K562 (cell line): ENCODE results near the gene VPREB3. TPM values are rescaled to one million over a fixed set of nuclear protein-coding genes. Genes with fewer than 3 reads are reported as not detected.

Experiments
- ATAC-seq: fragments of 200-7000 bp; cut with Tn5 transposase; 3 replicates; pipeline ENCODE4 v1.9.1; 2020; ENCODE audit warnings: moderate library complexity
- BruUV-seq: library from RNA; stranded (reverse); fragments of 400-500 nt; replicated peaks from 2 replicates; lab custom pipeline; 2021; lab: Mats Ljungman, UMichigan
- CTCF ChIA-PET: fragments of 300-600 bp; formaldehyde crosslinking; extraction: SDS; loops from one replicate; lab custom pipeline; 2021; ENCODE audit warnings: low intra/inter-chr PET ratio; lab: Yijun Ruan, JAX
- POLR2A ChIA-PET: fragments of 300-600, 350-650 bp; sonication (Branson Sonifier 250); formaldehyde crosslinking; extraction: SDS; loops from one replicate; lab custom pipeline; 2021; ENCODE audit warnings: antibody characterized with exemption, inconsistent platforms; lab: Yijun Ruan, JAX
- DNase-seq, 4 experiments: peaks; one replicate each; pipeline versions ENCODE4 v3.0.0 to v3.0.0-alpha.2; 2011 to 2018; ENCODE audit warnings: low spot score in 3 of 4, mixed read lengths in 3 of 4; ENCODE audit errors: extremely low read depth in 1 of 4
- FAIRE-seq: peaks from 2 replicates; lab custom pipeline; 2011; peaks lifted over from hg19 to GRCh38; lab: Jason Lieb, UNC
- H2AFZ ChIP-seq: 2 replicates; pipeline ENCODE4 v1.6.0; 2011; ENCODE audit warnings: low read depth, low read length, control low read depth, inconsistent platforms
- H3K27ac ChIP-seq: fragments of 200-600 bp; 3 replicates; pipeline ENCODE4 v1.8.0; 2011; ENCODE audit warnings: low read depth, mild to moderate bottlenecking, control low read depth, inconsistent platforms, low read length, moderate library complexity, mixed read lengths; ENCODE audit errors: extremely low read depth
- H3K27me3 ChIP-seq, 2 experiments: fragments of 300-600 bp in 1 of 2; 2 replicates in 1 of 2; 3 replicates in 1 of 2; pipeline versions ENCODE4 v1.6.0 to v1.8.0; 2011; ENCODE audit warnings: inconsistent platforms in 2 of 2, low read length in 2 of 2, mild to moderate bottlenecking in 1 of 2, mixed read lengths in 1 of 2, moderate library complexity in 1 of 2; ENCODE audit not compliant: control insufficient read depth in 2 of 2, insufficient read depth in 2 of 2
- H3K36me3 ChIP-seq: fragments of 300-600 bp; 3 replicates; pipeline ENCODE4 v1.8.0; 2011; ENCODE audit warnings: mild to moderate bottlenecking, low read length, inconsistent platforms; ENCODE audit not compliant: control insufficient read depth, insufficient read depth
- H3K4me1 ChIP-seq, 2 experiments: fragments of 200-600 bp in 1 of 2; replicated peaks in 1 of 2; 2 replicates in 1 of 2; 3 replicates in 1 of 2; pipeline versions ENCODE4 v1.5.1 to v1.8.0; 2011; ENCODE audit warnings: inconsistent platforms in 2 of 2, low read length in 2 of 2, mild to moderate bottlenecking in 1 of 2, mixed read lengths in 1 of 2, moderate library complexity in 1 of 2; ENCODE audit not compliant: control insufficient read depth in 2 of 2, insufficient read depth in 2 of 2
- H3K4me2 ChIP-seq: 2 replicates; pipeline ENCODE4 v1.6.1; 2011; ENCODE audit warnings: low read length, control low read depth, inconsistent platforms, mixed read lengths; ENCODE audit not compliant: insufficient read depth
- H3K4me3 ChIP-seq: fragments of 200-600 bp; sonication (generic), shearing (Covaris generic); 2 replicates; pipeline ENCODE4 v1.5.1; 2016; ENCODE audit warnings: control low read depth, inconsistent platforms
- H3K79me2 ChIP-seq: fragments of 200-600 bp; 3 replicates; pipeline ENCODE4 v1.8.0; 2011; ENCODE audit warnings: low read length, inconsistent platforms; ENCODE audit not compliant: control insufficient read depth, insufficient read depth
- H3K9ac ChIP-seq, 2 experiments: 2 replicates each; pipeline versions ENCODE4 v1.6.0 to v1.6.1; 2011; ENCODE audit warnings: low read depth in 2 of 2, low read length in 2 of 2, control low read depth in 1 of 2, inconsistent platforms in 1 of 2, mild to moderate bottlenecking in 1 of 2, mixed read lengths in 1 of 2; ENCODE audit not compliant: insufficient read depth in 1 of 2
- H3K9me1 ChIP-seq: one replicate; pipeline ENCODE4 v1.6.0; 2011; ENCODE audit warnings: inconsistent platforms, mild to moderate bottlenecking, low read length, moderate library complexity; ENCODE audit not compliant: control insufficient read depth, insufficient read depth
- H3K9me3 ChIP-seq: replicated peaks from 2 replicates; pipeline ENCODE4 v1.5.1; 2011; ENCODE audit warnings: low read depth, low read length, inconsistent platforms; ENCODE audit not compliant: control insufficient read depth, insufficient read depth
- H4K20me1 ChIP-seq: replicated peaks from 2 replicates; pipeline ENCODE4 v1.6.1; 2011; ENCODE audit warnings: low read length, inconsistent platforms, mixed read lengths; ENCODE audit not compliant: control insufficient read depth, insufficient read depth
- ARID3B ChIP-seq: fragments of 250-450 bp; sonication (Bioruptor Pico); IDR thresholded peaks from 2 replicates; pipeline ENCODE4 v1.4.0; 2020; ENCODE audit warnings: borderline replicate concordance
- CREB1 ChIP-seq, 2 experiments: sonication (generic) in 1 of 2; formaldehyde crosslinking in 1 of 2; IDR thresholded peaks; 2 replicates each; pipeline versions ENCODE4 v1.6.1 to v1.8.0; 2012 to 2022; ENCODE audit warnings: inconsistent platforms in 1 of 2, mild to moderate bottlenecking in 1 of 2, missing genetic modification reagents in 1 of 2, moderate library complexity in 1 of 2
- E2F5 ChIP-seq: sonication (generic); formaldehyde crosslinking; IDR thresholded peaks from 2 replicates; pipeline ENCODE4 v1.8.0; 2022; ENCODE audit warnings: mild to moderate bottlenecking, missing genetic modification reagents
- FUS ChIP-seq: fragments of 200-400 bp; formaldehyde crosslinking; optimal IDR thresholded peaks from 2 replicates; pipeline ENCODE3; 2017; ENCODE audit warnings: low read depth, low read length
- HNRNPUL1 ChIP-seq: fragments of 200-400 bp; formaldehyde crosslinking; IDR thresholded peaks from 2 replicates; pipeline ENCODE4 v1.6.1; 2017; ENCODE audit warnings: low read length
- MBD1 ChIP-seq: fragments of 250-450 bp; sonication (Bioruptor Pico); IDR thresholded peaks from 2 replicates; pipeline ENCODE4 v1.8.0; 2022; ENCODE audit warnings: inconsistent platforms
- PHB2 ChIP-seq: fragments of 450-650 bp; IDR thresholded peaks from 2 replicates; pipeline ENCODE4 v1.6.1; 2017; ENCODE audit warnings: low read depth
- RAD51 ChIP-seq: fragments of 450-650 bp; IDR thresholded peaks from 2 replicates; pipeline ENCODE4 v1.7.1; 2016; ENCODE audit warnings: low read depth, mild to moderate bottlenecking, borderline replicate concordance
- TRIM28 ChIP-seq: fragments of 450-650 bp; IDR thresholded peaks from 2 replicates; pipeline ENCODE4 v1.6.1; 2017
- ZNF3 ChIP-seq: fragments of 250-450 bp; sonication (Bioruptor Pico); IDR thresholded peaks from 2 replicates; pipeline ENCODE4 v1.5.0; 2021; ENCODE audit warnings: mild to moderate bottlenecking, moderate library complexity
- ZNF445 ChIP-seq: fragments of 250-450 bp; sonication (Bioruptor Pico); IDR thresholded peaks from 2 replicates; pipeline ENCODE4 v1.4.0; 2020; ENCODE audit warnings: low read depth, mild to moderate bottlenecking, moderate library complexity
- ZNF75A ChIP-seq: fragments of 450-650 bp; formaldehyde crosslinking; IDR thresholded peaks from 2 replicates; pipeline ENCODE4 v1.4.0; 2020; ENCODE audit warnings: mild to moderate bottlenecking
- WGBS: fragments of 100-300 bp; shearing (Covaris generic); methylation state at CpG from one replicate; pipeline ENCODE4 v1.1.6; 2016; ENCODE audit warnings: low coverage, mixed read lengths; ENCODE audit not compliant: insufficient coverage; ENCODE audit errors: missing lambda C conversion rate; 5-methylcytosine and 5-hydroxymethylcytosine counted together
- in situ Hi-C: fragments of 300-500 bp; cut with MboI; formaldehyde crosslinking; loops from 4 replicates; pipeline ENCODE4 v1.15.0; 2018; ENCODE audit warnings: inconsistent platforms, mixed read lengths
- intact Hi-C: fragments of 100-400 bp; cut with micrococcal nuclease; formaldehyde crosslinking; loops from 2 replicates; pipeline ENCODE4 v1.14.2; 2022
- polyA plus RNA-seq, 8 experiments: library from polyadenylated mRNA; depleted of rRNA in 4 of 8; stranded (reverse) in 5 of 8; unstranded in 3 of 8; fragments of >200 nt; fragmentation: Nextera tagmentation in 2 of 8; fragmentation: Illumina TruSeq in 1 of 8; extraction: Ambion mirVana in 2 of 8; extraction: Trizol in 1 of 8; gene quantifications; 2 replicates each; pipeline versions ENCODE4 v1.2.1 to v1.2.3, GENCODE V29; 2011 to 2014; ENCODE audit warnings: inconsistent platforms in 1 of 8, missing spikeins in 1 of 8
- total RNA-seq, 7 experiments: library from RNA; depleted of rRNA in 6 of 7; stranded (reverse); fragments of >200 nt in 6 of 7; fragmentation: Illumina TruSeq in 2 of 7; extraction: Trizol in 2 of 7; gene quantifications; 2 replicates each; pipeline versions ENCODE4 v1.2.1 to v1.2.3, GENCODE V29; 2011 to 2021; ENCODE audit warnings: low replicate concordance in 1 of 7

The VPREB3 gene
- total and polyA plus RNA-seq, 9 of the 15 experiments (the other 6 are each of a cell fraction or from before 2014, with no cell fraction given), result 0.14 to 0.71 (median 0.20) TPM; not detected in 6

- no peaks in the 10 kb centered on the region for H3K9me3 ChIP-seq
- H3K9ac ChIP-seq, result peak overlapping the region in 1 of 2 experiments; percentile 17; a peak in 1 of 4 replicates
- no peak overlapping the region for H3K27ac ChIP-seq
- peaks cover 26% of the 10 kb centered on the region; the same call in 2 of the 3 replicates for H3K36me3 ChIP-seq
- TF ChIP-seq TRIM28 (no peak), RAD51 (no peak), ZNF75A (CRISPR knock-in tag) (0 out of 2 replicates have a peak, but pooled peaks have one; percentile 31), PHB2 (no peak)
- no peak overlapping the region for H2AFZ ChIP-seq
- in situ Hi-C loops, result no loop called here
- ChIA-PET POLR2A (interaction anchor here (1.0 to 1.6 kb wide), 4 partner anchors 9 to 16 kb away, joined by 3 to 8 read pairs (median 4); no protein-coding TSS in a partner anchor), CTCF (no interaction called here)
- no peaks in the 10 kb centered on the region for H3K9me1 ChIP-seq
- no peaks in the 10 kb centered on the region for H3K79me2 ChIP-seq
- WGBS, result 94% methylated on average over 13 of the region's 13 CpGs
- no peaks in the 10 kb centered on the region for H4K20me1 ChIP-seq
- DNase-seq (no peak), FAIRE-seq (no peak), ATAC-seq (no peak)
- no peak overlapping the region for H3K4me2 ChIP-seq
- no peak overlapping the region for H3K4me3 ChIP-seq
- peaks cover 0 to 3% of the 10 kb centered on the region in 2 experiments; a peak in 1 of 5 replicates for H3K4me1 ChIP-seq
- intact Hi-C loops, result no loop called here
- H3K27me3 ChIP-seq, result no peaks in the 10 kb centered on the region
- BruUV-seq, result no TSS peak
Observed at GRCh38 chr22:23744001-23744400, 10.2 kb downstream of the VPREB3 start.

GRCh38 chr22:23743303-23743705 is 10.9 kb downstream of the VPREB3 start:
- FAIRE-seq (no peak), ATAC-seq (no peak), DNase-seq (no peak)
- Histone ChIP-seq H4K20me1 (no peaks in the 10 kb centered on the region), H3K27ac (no peak overlapping the region), H3K4me3 (no peak overlapping the region), H3K4me2 (no peak overlapping the region), H3K9me3 (no peaks in the 10 kb centered on the region), H3K9ac (no peak overlapping the region), H2AFZ (no peak overlapping the region), H3K4me1 (peaks cover 0 to 3% of the 10 kb centered on the region in 2 experiments; a peak in 1 of 5 replicates), H3K9me1 (no peaks in the 10 kb centered on the region), H3K79me2 (no peaks in the 10 kb centered on the region), H3K27me3 (no peaks in the 10 kb centered on the region), H3K36me3 (peaks cover 26% of the 10 kb centered on the region; the same call in 2 of the 3 replicates)
- CTCF ChIA-PET, result interaction anchor here (0.6 kb wide), 1 partner anchor 1163 kb away, joined by 3 read pairs; no protein-coding TSS in a partner anchor
- intact Hi-C loops, result no loop called here
- BruUV-seq, result no TSS peak
- WGBS, result 67% methylated on average over 1 of the region's 2 CpGs
- POLR2A ChIA-PET, result interaction anchor here (0.6 to 1.2 kb wide), 4 partner anchors 8 to 42 kb away, joined by 3 to 4 read pairs (median 4); partner anchors contain the start of gene ZNF70
- in situ Hi-C loops, result no loop called here
- no peak for TF ChIP-seq ZNF445 (CRISPR knock-in tag)
- no peak for TF ChIP-seq ARID3B (CRISPR knock-in tag)
- no peak for TF ChIP-seq HNRNPUL1
- no peak for TF ChIP-seq FUS
- no peak for TF ChIP-seq ZNF3 (CRISPR knock-in tag)
- no peak for TF ChIP-seq E2F5 (CRISPR knock-in tag)
- no peak for TF ChIP-seq MBD1 (CRISPR knock-in tag)
- no peak for TF ChIP-seq CREB1 (IDR thresholded peaks at IDR 0.05)
- no peak for TF ChIP-seq CREB1 (CRISPR knock-in tag; IDR thresholded peaks at IDR 0.05)
